ENCODE data around the gene GYG1. TPM values are rescaled to one million over a fixed set of nuclear protein-coding genes. Genes with fewer than 3 reads are reported as not detected.

Gene GYG1
- total and polyA plus RNA-seq, 2 of the 8 experiments (the other 6 are each of a cell fraction or from before 2014, with no cell fraction given), result 19.4 to 34.2 TPM

DNA sequence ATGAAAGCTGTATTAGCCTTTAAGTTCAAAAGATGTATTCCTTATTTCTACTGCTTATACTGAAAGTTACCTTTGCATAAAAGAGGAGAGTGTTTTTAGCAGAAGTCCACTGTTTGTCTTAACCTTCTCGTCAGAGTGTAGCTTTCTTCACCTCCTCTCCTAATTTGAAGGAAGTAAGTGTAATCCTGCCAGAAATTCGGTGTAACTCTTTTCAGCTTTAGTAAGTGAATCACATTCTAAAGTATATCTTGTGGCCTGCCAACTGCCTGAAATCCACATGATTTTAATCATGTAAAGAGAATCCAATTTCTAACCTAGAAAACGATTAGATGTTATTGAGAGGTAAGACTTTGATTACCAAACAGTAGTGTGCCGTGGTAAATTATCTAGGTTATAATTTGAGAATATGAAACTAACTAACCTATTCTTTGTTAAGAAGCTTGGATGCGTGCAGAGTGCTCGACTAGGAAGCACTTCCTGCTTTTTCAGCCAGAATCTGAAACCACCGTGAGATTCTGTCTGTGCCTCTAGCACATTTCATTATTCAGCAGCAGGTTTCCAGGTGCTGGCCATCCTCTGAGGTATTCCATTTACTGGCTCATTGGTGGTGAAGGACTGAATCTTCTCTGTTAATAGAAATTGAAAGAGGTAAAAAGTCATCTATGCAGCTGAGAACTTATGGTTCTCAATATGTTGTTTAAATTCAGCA lies 7.5 kb downstream of the GYG1 start:
- H3K79me1 ChIP-seq (ENCODE audit: low read depth, low read length), result no peaks in the 10 kb centered on the region; the same call in 1 of the 2 replicates
- H3K4me1 ChIP-seq (replicated peaks in 1 of 4; ENCODE audit: control insufficient read depth in 3 of 4, insufficient read depth in 4 of 4, low read length in 3 of 4), result peaks cover 0 to 9% (median 1%) of the 10 kb centered on the region in 4 experiments; a peak in 2 of 7 replicates
- H3K4me2 ChIP-seq (ENCODE audit: insufficient read depth in 1 of 2, low read depth in 2 of 2, low read length in 2 of 2), result no peak overlapping the region
- no peak overlapping the region for H3K9ac ChIP-seq (replicated peaks in 1 of 4; ENCODE audit: extremely low read depth in 1 of 4, low read depth in 3 of 4, low read length in 3 of 4)
- no peak overlapping the region for H4K8ac ChIP-seq (ENCODE audit: extremely low read depth, insufficient read depth, low read length)
- no peaks in the 10 kb centered on the region for H4K20me1 ChIP-seq (replicated peaks in 1 of 2; ENCODE audit: control insufficient read depth in 1 of 2, insufficient read depth in 2 of 2, low read length in 2 of 2)
- H2AFZ ChIP-seq (ENCODE audit: low read length), result no peak overlapping the region
- whole genome bisulfite sequencing, 2 experiments (ENCODE audit: extremely low coverage in 1 of 2, insufficient coverage in 1 of 2, insufficient read length in 1 of 2, insufficient replicate concordance in 2 of 2, low coverage in 1 of 2, low lambda C conversion rate in 2 of 2, missing lambda C conversion rate in 1 of 2), result 71% methylated on average over 7 of the region's 7 CpGs; no CpG with 5 or more reads in 1 of the 2 experiments
- H3K27me3 ChIP-seq (replicated peaks in 1 of 4; ENCODE audit: control insufficient read depth in 3 of 4, extremely low read depth in 1 of 4, insufficient read depth in 3 of 4, low read length in 3 of 4), result no peaks in the 10 kb centered on the region
- ChIA-PET POLR2A (ENCODE audit: partially characterized antibody) (interaction anchor here (1.1 to 1.2 kb wide), 2 partner anchors 13 to 44 kb away, joined by 3 to 4 read pairs; no protein-coding TSS in a partner anchor), CTCF (ENCODE audit: partially characterized antibody) (interaction anchor here (0.7 to 1.2 kb wide), 5 partner anchors 10 to 277 kb away, joined by 3 to 5 read pairs (median 4); no protein-coding TSS in a partner anchor)
- no peaks in the 10 kb centered on the region for H3K9me3 ChIP-seq (ENCODE audit: insufficient read depth in 2 of 2, low read depth in 1 of 2, low read length in 1 of 2)
- H2BK120ac ChIP-seq (replicated peaks; ENCODE audit: low read depth, low read length), result no peak overlapping the region
- H3K79me2 ChIP-seq (ENCODE audit: control insufficient read depth in 1 of 2, insufficient read depth in 2 of 2, low read length in 2 of 2), result no peaks in the 10 kb centered on the region
- H4K5ac ChIP-seq (ENCODE audit: insufficient read length, low read depth, low read length), result no peak overlapping the region
- no peak overlapping the region for H2BK5ac ChIP-seq (ENCODE audit: low read depth, low read length)
- H2BK15ac ChIP-seq (ENCODE audit: low read length), result no peak overlapping the region
- no peak overlapping the region for H3K23ac ChIP-seq (ENCODE audit: insufficient read length)
- H3K56ac ChIP-seq (replicated peaks; ENCODE audit: insufficient read length, low read depth, low read length), result no peak overlapping the region
- H3K27ac ChIP-seq (ENCODE audit: low read depth, low read length), result no peak overlapping the region
- no peak overlapping the region for H4K91ac ChIP-seq (replicated peaks; ENCODE audit: insufficient read length, low read length)
- no peak overlapping the region for H3K4me3 ChIP-seq (ENCODE audit: extremely low read depth in 1 of 4, insufficient read depth in 2 of 4, low read depth in 3 of 4, low read length in 4 of 4)
- no peak overlapping the region for H2BK20ac ChIP-seq (ENCODE audit: low read length)
- no peak overlapping the region for H3K4ac ChIP-seq (replicated peaks; ENCODE audit: insufficient read length, low read depth, low read length)
- H2AK5ac ChIP-seq (ENCODE audit: low read depth, low read length), result no peak overlapping the region
- FAIRE-seq (no peak), DNase-seq (ENCODE audit: low read depth in 1 of 2, low spot score in 2 of 2) (no peak)
- no peak overlapping the region for H3K18ac ChIP-seq (ENCODE audit: extremely low read depth, low read length)
- H3K23me2 ChIP-seq (ENCODE audit: low read depth, low read length), result no peaks in the 10 kb centered on the region
- H3K36me3 ChIP-seq (ENCODE audit: control insufficient read depth in 2 of 4, insufficient read depth in 4 of 4, low read length in 3 of 4), result peaks cover 0 to 8% (median 3%) of the 10 kb centered on the region in 4 experiments; a peak in 3 of 8 replicates
- H2BK12ac ChIP-seq (ENCODE audit: low read depth, low read length), result no peak overlapping the region
- H3K14ac ChIP-seq (ENCODE audit: insufficient read length), result no peak overlapping the region
- TF ChIP-seq, protein P1, sequence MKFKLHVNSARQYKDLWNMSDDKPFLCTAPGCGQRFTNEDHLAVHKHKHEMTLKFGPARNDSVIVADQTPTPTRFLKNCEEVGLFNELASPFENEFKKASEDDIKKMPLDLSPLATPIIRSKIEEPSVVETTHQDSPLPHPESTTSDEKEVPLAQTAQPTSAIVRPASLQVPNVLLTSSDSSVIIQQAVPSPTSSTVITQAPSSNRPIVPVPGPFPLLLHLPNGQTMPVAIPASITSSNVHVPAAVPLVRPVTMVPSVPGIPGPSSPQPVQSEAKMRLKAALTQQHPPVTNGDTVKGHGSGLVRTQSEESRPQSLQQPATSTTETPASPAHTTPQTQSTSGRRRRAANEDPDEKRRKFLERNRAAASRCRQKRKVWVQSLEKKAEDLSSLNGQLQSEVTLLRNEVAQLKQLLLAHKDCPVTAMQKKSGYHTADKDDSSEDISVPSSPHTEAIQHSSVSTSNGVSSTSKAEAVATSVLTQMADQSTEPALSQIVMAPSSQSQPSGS (IDR thresholded peaks at IDR 0.05; ENCODE audit: low read length), result no peak
- no peak for TF ChIP-seq SAP30 (IDR thresholded peaks at IDR 0.05; ENCODE audit: insufficient read depth, insufficient replicate concordance, low read length)
- TF ChIP-seq RFX5 (IDR thresholded peaks at IDR 0.05; ENCODE audit: borderline replicate concordance, low read depth, low read length), result no peak
- no peak for TF ChIP-seq HDAC2 (IDR thresholded peaks at IDR 0.05; ENCODE audit: borderline replicate concordance in 1 of 2, low read depth in 2 of 2, low read length in 2 of 2)
- TF ChIP-seq RAD21 (IDR thresholded peaks at IDR 0.05 in 1 of 2, conservative IDR thresholded peaks at IDR 0.05 in 1 of 2; ENCODE audit: low read depth in 2 of 2, low read length in 2 of 2), result no peak
- no peak for TF ChIP-seq JUND (IDR thresholded peaks at IDR 0.05; ENCODE audit: low read length)
- TF ChIP-seq RXRA (IDR thresholded peaks at IDR 0.05; ENCODE audit: insufficient read depth, low read depth, low read length), result no peak
- no peak for TF ChIP-seq CBX8 (IDR thresholded peaks at IDR 0.05; ENCODE audit: borderline replicate concordance, low read depth, low read length)
- TF ChIP-seq ASH2L (IDR thresholded peaks at IDR 0.05; ENCODE audit: low read length), result no peak
